Lung (tissue), 12 donors: Measurements from ENCODE around the gene TBC1D22A. TPM values are rescaled to one million over a fixed set of nuclear protein-coding genes. Genes with fewer than 3 reads are reported as not detected.

ENCODE experiments used
- ATAC-seq: fragments of 200-7000 bp; cut with Tn5 transposase; one replicate; pipeline ENCODE4 v1.9.1; 2020; ENCODE audit warnings: moderate number of reproducible peaks; ENCODE audit not compliant: insufficient read depth, low FRiP score
- DNase-seq, 3 donors: peaks; one replicate each; pipeline ENCODE4 v3.0.0-alpha.2; 2013 to 2017
- H3K27ac ChIP-seq, 2 donors: one replicate each; pipeline ENCODE4 v1.5.1; 2013; ENCODE audit warnings: mild to moderate bottlenecking in 2 of 2, moderate library complexity in 2 of 2, control low read depth in 1 of 2, inconsistent platforms in 1 of 2, low read depth in 1 of 2, low read length in 1 of 2
- H3K27me3 ChIP-seq, 3 donors: one replicate each; pipeline ENCODE4 v1.5.1; 2013; ENCODE audit warnings: low read length in 2 of 3; ENCODE audit not compliant: control insufficient read depth in 3 of 3, insufficient read depth in 3 of 3
- H3K36me3 ChIP-seq, 4 donors: one replicate each; pipeline ENCODE4 v1.5.1; 2013; ENCODE audit warnings: low read length in 4 of 4, mild to moderate bottlenecking in 1 of 4, moderate library complexity in 1 of 4; ENCODE audit not compliant: control insufficient read depth in 4 of 4, insufficient read depth in 4 of 4
- H3K4me1 ChIP-seq, 5 donors: one replicate each; pipeline ENCODE4 v1.5.1; 2013; ENCODE audit warnings: low read length in 5 of 5, mild to moderate bottlenecking in 2 of 5, moderate library complexity in 1 of 5; ENCODE audit not compliant: control insufficient read depth in 5 of 5, insufficient read depth in 5 of 5
- H3K4me3 ChIP-seq: one replicate; pipeline ENCODE4 v1.5.1; 2013; ENCODE audit warnings: mild to moderate bottlenecking, control low read depth, moderate library complexity
- H3K9ac ChIP-seq, 2 donors: one replicate each; pipeline ENCODE4 v1.5.1; 2013; ENCODE audit warnings: low read length in 2 of 2, control low read depth in 1 of 2; ENCODE audit not compliant: insufficient read depth in 1 of 2
- H3K9me3 ChIP-seq, 4 donors: one replicate each; pipeline ENCODE4 v1.5.1; 2013; ENCODE audit warnings: low read length in 3 of 4, mild to moderate bottlenecking in 1 of 4, moderate library complexity in 1 of 4; ENCODE audit not compliant: control insufficient read depth in 4 of 4, insufficient read depth in 3 of 4
- WGBS, 2 donors: extraction: QIAGEN DNeasy Blood & Tissue Kit; methylation state at CpG; one replicate each; pipeline ENCODE4 v1.1.7; 2013; 5-methylcytosine and 5-hydroxymethylcytosine counted together
- polyA plus RNA-seq, 2 donors: library from polyadenylated mRNA; stranded (reverse); fragments of 200-250 nt; gene quantifications; one replicate each; pipeline ENCODE4 v1.2.1, GENCODE V29; 2013
- total RNA-seq, 2 donors: library from RNA; depleted of rRNA in 1 of 2; stranded (reverse); fragments of >200 nt in 1 of 2; gene quantifications; one replicate each; pipeline ENCODE4 v1.2.1, GENCODE V29; 2014 to 2021
- TF ChIP-seq, protein P1 (sequence below): IDR thresholded peaks from 2 replicates; pipeline ENCODE4 v1.5.1; 2012; ENCODE audit warnings: mild to moderate bottlenecking; ENCODE audit errors: control extremely low read depth, extremely low read depth
- donor health status: control.
- donor health status: control.
- donor health status: Bipolar disorder and iron deficiency.
- donor health status: healthy.
- donor health status: DM: yes; HTN: yes; CAD: no.

The TBC1D22A gene
- total and polyA plus RNA-seq, 4 donors = 20.2 to 38.4 (median 21.0) TPM

GRCh38 chr22:47067321-47067890 is 305.0 kb downstream of the TBC1D22A start:
- no peak for ATAC-seq
- DNase-seq = no peak
- no peaks in the 10 kb centered on the region for H3K9me3 ChIP-seq
- no peak overlapping the region for H3K27ac ChIP-seq
- peaks cover 0 to 9% (median 0%) of the 10 kb centered on the region in 5 donors for H3K4me1 ChIP-seq
- TF ChIP-seq, protein P1, sequence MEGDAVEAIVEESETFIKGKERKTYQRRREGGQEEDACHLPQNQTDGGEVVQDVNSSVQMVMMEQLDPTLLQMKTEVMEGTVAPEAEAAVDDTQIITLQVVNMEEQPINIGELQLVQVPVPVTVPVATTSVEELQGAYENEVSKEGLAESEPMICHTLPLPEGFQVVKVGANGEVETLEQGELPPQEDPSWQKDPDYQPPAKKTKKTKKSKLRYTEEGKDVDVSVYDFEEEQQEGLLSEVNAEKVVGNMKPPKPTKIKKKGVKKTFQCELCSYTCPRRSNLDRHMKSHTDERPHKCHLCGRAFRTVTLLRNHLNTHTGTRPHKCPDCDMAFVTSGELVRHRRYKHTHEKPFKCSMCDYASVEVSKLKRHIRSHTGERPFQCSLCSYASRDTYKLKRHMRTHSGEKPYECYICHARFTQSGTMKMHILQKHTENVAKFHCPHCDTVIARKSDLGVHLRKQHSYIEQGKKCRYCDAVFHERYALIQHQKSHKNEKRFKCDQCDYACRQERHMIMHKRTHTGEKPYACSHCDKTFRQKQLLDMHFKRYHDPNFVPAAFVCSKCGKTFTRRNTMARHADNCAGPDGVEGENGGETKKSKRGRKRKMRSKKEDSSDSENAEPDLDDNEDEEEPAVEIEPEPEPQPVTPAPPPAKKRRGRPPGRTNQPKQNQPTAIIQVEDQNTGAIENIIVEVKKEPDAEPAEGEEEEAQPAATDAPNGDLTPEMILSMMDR = no peak
- H3K27me3 ChIP-seq = no peaks in the 10 kb centered on the region
- H3K36me3 ChIP-seq = peaks cover 0 to 5% (median 0%) of the 10 kb centered on the region in 4 donors
- WGBS, 2 donors = 93 to 94% methylated on average over 13 of the region's 13 CpGs
- H3K4me3 ChIP-seq = no peak overlapping the region
- H3K9ac ChIP-seq = no peak overlapping the region

DNA sequence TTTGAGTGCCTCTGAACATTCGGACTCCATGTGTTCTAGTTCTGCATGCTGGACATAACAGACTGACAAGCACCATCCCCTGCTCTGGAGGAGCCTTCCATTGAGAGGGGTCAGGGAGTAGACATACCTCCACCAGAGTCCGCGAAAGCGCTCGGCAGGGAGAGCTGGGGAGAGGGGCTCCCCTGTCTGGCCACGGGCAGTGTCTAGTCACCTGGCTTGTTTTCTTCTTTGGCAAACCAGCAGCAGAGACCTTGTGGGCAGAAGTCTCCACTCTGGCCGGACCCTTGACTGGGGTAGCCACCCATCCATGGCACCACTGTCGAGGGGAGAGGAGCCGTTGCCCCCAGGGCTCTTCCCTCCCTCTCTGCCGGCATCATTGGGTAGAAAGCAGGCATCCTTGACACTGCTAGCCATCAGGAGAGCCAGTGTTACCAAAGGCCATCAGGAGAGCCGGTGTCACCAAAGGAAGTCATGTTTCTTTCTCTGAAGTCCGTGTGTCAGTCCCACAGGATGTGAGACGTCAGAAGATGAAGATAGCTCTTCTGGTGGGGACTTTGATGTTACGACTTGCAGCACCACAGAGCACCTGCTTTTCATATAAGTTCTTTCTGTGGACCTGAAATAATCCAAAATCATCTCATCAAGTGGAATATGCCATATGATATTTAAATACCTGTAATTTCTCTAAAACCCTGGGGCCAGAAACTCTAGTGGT is 305.6 kb downstream of the TBC1D22A start:
- no peak overlapping the region for H3K4me3 ChIP-seq
- 86 to 89% methylated on average over 14 of the region's 14 CpGs for WGBS, 2 donors
- TF ChIP-seq, protein P1 = no peak
- no peak for ATAC-seq
- no peak for DNase-seq
- no peaks in the 10 kb centered on the region for H3K9me3 ChIP-seq
- H3K27me3 ChIP-seq = no peaks in the 10 kb centered on the region
- no peak overlapping the region for H3K9ac ChIP-seq
- peaks cover 0 to 9% (median 0%) of the 10 kb centered on the region in 5 donors for H3K4me1 ChIP-seq
- H3K36me3 ChIP-seq = peaks cover 0 to 5% (median 0%) of the 10 kb centered on the region in 4 donors
- no peak overlapping the region for H3K27ac ChIP-seq

DNA sequence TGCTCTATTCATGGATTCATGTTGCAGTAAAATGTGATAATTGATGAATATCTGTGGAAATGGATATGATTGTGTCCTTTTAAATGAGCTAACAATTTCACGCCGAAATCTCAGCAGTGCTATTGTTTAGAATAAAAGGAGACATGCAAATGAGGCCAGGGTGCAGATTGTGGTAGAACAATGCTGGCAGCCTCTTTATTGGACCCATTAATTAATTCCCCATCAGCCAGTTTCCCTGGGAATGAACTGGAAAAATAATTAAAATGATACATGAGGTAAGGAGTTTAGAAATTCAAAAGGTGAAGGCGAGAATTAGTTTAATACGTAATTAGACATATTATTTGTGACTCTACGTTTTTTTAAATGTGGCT is 306.2 kb downstream of the TBC1D22A start:
- Histone ChIP-seq H3K27ac (no peak overlapping the region), H3K4me3 (no peak overlapping the region), H3K36me3 (peaks cover 0 to 5% (median 0%) of the 10 kb centered on the region in 4 donors), H3K27me3 (no peaks in the 10 kb centered on the region), H3K4me1 (peaks cover 0 to 9% (median 0%) of the 10 kb centered on the region in 5 donors), H3K9me3 (no peaks in the 10 kb centered on the region), H3K9ac (no peak overlapping the region)
- ATAC-seq = no peak
- TF ChIP-seq, protein P1 = no peak
- WGBS, 2 donors = 86 to 94% methylated on average over 5 of the region's 5 CpGs
- DNase-seq = no peak
